Umbilical cord (tissue), 2 donors: ENCODE results near the gene PIKFYVE. TPM values are rescaled to one million over a fixed set of nuclear protein-coding genes. Genes with fewer than 3 reads are reported as not detected.
"Not testable (repeated sequence)": the region's sequence is repeated elsewhere in the genome, so short reads cannot be mapped to it uniquely, and the experiment has no call there.

Experiments
- DNase-seq: peaks from one replicate; pipeline ENCODE4 v3.0.0-alpha.2; 2015; ENCODE audit warnings: low spot score
- total RNA-seq: library from RNA; depleted of rRNA; stranded (reverse); fragments of >200 nt; gene quantifications from one replicate; pipeline ENCODE4 v1.2.3, GENCODE V29; 2014; ENCODE audit warnings: low replicate concordance; ENCODE audit not compliant: insufficient read depth

The PIKFYVE gene, protein sequence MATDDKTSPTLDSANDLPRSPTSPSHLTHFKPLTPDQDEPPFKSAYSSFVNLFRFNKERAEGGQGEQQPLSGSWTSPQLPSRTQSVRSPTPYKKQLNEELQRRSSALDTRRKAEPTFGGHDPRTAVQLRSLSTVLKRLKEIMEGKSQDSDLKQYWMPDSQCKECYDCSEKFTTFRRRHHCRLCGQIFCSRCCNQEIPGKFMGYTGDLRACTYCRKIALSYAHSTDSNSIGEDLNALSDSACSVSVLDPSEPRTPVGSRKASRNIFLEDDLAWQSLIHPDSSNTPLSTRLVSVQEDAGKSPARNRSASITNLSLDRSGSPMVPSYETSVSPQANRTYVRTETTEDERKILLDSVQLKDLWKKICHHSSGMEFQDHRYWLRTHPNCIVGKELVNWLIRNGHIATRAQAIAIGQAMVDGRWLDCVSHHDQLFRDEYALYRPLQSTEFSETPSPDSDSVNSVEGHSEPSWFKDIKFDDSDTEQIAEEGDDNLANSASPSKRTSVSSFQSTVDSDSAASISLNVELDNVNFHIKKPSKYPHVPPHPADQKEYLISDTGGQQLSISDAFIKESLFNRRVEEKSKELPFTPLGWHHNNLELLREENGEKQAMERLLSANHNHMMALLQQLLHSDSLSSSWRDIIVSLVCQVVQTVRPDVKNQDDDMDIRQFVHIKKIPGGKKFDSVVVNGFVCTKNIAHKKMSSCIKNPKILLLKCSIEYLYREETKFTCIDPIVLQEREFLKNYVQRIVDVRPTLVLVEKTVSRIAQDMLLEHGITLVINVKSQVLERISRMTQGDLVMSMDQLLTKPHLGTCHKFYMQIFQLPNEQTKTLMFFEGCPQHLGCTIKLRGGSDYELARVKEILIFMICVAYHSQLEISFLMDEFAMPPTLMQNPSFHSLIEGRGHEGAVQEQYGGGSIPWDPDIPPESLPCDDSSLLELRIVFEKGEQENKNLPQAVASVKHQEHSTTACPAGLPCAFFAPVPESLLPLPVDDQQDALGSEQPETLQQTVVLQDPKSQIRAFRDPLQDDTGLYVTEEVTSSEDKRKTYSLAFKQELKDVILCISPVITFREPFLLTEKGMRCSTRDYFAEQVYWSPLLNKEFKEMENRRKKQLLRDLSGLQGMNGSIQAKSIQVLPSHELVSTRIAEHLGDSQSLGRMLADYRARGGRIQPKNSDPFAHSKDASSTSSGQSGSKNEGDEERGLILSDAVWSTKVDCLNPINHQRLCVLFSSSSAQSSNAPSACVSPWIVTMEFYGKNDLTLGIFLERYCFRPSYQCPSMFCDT (N-terminal part only)
- total RNA-seq = 29.6 TPM

DNA sequence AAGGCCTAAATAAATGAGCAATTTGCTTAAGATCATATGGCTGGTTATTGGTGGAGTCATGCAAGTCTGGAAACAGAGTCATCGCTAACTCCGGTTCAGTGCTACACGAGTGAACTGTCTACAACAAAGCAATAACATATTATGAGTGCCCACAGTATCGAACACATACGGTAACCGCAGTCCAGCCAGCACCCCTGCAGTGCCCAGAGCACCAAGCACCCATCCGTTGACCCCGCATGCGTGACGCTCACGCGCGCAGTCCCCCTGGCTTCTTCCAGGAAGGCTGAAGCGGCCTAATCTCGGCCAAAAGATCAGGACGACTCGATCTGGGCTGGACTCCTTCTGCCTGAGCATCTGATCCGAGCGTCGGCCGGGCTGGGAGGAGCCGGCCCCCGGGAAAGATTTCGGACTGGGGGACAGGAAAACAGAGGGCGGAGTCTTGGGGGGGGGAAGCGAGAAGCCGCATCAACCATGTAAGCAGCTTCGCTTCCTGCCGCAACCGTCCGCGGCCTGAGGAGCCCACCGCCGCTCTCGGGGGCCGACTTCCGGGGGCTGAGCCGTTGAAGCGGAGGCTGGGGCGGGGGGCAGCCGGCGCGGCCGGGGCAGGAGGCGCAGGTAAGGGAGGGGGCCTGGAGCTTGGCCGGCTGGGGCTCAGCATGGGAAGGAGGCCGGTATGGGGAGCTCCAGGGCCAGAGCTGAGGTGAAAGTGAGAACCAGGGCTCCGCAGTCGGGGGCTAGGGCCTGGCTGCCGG, at the start of gene PIKFYVE:
TSS of gene PIKFYVE (plus strand) at position 455 of the 752 bp plus-strand sequence. CDS start 5,265 bp downstream, outside the sequence.
- DNase-seq = peak; percentile 99

DNA sequence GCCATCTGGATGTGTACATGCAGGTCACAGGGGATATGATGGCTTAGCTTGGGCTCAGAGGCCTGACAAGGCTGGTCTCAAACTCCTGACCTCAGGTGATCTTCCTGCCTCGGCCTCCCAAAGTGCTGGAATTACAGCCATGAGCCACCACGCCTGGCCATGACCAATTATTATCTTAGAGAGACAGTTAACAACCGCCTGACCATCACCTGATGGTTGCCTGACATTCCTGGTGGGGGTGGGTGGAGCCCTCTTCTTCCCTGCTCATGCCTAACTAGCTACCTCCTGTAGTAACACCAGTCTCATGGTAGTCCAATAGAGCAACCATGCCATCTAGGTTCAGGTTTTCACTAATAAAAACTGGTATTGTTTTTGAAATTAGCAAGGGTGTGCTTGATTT, 44.2 kb upstream of the PIKFYVE start:
- DNase-seq = not testable (repeated sequence)

DNA sequence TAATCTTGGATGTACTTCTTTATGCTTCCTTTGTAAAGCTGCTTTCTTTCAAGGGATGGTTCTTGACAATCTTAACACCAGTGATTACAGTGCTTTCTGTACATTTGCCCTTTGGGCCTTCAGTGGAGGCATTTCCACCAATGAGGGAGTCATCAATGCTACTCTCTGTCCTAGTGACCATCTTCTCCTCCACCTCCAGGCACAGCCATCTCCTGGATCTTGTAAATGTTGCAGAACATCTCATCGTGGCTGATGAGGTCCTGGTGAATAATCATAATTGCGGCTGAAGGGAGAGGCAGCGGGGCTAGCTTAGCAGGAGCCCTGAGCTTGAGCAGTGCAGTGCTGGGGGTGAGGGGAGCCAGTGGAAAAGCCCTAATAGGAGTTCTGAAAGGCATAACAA, 43.7 kb upstream of the PIKFYVE start:
- peak; percentile 28 for DNase-seq

DNA sequence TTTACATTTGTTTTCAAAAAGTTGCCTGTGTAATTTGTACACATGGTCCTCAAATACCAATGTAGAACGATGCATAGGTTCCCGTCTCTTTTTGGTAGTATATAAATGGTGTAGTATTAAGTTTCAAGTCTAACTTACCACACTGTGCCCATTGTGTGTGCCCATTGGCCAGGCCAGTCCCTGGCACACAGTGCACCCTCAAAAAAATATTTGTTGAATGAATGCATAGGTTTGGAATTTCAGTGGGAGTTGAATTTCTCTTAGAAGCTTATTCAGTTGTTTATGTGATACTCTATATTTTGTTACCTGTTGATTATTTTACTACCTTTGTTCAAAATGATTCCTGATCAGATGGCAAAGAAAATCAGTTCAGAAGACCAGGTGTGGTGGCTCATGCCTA, 41.3 kb upstream of the PIKFYVE start:
- DNase-seq = no peak

DNA sequence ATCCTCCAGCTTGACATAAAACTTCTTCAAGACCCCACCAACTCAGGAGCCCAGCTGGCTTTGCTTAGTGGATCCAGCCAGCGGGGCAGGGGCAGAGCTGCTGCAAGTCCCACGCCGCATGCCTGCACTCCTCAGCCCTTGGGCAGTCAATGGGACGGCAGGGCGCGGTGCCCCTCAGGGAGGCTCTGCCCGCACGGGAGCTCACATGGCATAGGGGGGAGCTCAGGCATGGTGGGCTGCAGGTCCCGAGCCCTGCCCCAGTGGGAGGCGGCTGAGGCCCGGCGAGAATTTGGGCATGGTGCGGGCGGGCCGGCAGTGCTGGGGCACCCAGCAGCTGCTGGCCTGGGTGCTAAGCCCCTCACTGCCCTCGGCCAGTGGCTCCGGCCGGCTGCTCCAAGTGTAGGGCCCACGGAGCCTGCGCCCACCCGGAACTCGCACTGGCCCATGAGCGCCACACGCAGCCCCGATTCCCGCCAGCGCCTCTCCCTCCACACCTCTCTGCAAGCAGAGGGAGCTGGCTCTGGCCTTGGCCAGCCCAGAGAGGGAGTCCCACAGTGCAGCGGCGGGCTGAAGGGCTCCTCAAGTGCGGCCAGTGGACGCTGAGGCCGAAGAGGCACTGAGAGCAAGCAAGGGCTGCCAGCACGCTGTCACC, 38.3 kb upstream of the PIKFYVE start:
- no peak for DNase-seq

DNA sequence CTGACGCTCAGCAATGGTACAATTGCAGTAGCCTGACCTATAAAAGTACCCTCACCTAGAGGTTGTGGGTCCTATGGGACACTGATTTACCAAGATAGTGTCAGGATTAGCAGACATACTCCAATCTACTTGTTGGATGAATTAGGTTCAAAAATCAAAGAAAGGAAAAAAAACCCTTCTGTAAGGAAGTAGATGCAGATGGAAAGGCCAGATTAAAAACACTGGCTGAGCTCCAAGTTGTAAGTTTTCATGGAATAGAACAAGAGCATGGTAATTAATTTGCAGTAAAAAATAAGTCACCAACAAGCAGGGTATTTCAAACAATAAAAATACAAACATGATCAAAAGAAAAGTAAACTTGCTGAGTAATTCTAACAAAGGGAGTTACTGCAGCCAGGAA, 37.6 kb upstream of the PIKFYVE start:
- DNase-seq = no peak

DNA sequence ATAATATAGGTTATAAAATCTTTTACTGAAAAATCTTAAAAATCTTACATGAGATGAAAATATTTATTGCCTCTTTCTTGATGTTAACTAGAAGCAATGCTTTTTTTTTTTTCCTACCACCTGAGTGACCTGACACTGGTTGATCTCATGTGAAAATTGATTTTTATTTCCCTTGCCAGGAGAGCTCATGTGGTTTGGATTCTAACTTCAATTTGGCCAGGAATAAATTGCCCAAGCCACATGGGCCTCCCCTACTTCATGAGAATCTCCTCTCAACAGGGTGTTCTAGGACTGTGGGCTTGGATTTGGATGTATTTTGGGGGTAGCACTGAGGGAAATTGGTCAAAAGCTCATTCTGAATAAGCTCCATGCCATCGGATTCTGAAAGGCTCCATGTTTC, 31.3 kb upstream of the PIKFYVE start:
- DNase-seq = no peak

DNA sequence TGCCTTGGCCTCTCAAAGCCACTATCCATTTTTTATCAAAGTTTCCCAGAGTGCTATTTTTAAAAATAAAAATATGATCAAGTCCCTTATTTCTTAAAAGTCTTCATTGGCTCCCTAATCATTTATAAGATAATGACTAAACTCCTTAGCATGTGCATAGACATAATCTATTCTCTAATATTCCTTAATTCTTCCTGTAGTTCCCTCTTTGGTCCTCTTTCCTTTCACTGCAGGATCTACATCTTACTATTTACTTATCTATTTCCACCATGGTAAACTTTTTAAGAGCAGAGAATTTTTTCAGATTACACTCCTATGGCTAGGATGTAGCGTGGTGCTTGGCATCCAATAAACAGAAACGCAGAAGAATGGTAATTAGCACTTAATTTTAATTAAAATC, 30.2 kb upstream of the PIKFYVE start:
- no peak for DNase-seq

DNA sequence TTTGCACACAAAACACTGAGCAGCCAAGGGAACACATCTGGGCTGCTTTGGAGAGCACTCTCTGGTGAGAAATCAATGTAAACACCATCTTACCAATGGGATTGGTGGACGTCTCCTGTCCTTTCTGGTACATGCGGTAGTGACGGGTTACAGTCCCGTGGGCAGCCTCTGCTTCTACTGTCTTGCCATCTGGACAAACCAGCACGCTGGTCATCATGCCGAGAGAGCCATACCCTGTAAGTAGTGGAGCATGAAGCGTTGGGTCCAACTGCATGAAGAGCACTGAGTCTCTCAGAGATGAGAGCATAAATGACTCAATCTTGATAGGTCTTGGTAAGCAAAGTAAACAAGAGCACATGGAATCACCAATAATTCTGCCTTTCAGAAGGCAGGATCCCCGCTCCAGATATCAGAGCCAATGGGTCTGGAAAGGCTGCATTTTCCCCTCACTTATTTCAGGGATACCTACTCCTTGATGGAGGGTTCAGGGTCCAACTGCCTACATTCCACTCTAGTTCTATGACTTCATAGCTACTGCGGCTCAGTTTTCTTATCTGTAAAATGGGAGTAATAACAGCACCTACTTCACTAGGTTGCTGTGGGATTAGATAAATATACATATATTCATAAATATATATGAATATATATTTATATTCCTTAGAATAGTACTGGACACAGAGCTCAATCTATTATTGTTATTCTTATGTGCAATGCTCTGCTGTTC, 26.1 kb upstream of the PIKFYVE start:
- no peak for DNase-seq

DNA sequence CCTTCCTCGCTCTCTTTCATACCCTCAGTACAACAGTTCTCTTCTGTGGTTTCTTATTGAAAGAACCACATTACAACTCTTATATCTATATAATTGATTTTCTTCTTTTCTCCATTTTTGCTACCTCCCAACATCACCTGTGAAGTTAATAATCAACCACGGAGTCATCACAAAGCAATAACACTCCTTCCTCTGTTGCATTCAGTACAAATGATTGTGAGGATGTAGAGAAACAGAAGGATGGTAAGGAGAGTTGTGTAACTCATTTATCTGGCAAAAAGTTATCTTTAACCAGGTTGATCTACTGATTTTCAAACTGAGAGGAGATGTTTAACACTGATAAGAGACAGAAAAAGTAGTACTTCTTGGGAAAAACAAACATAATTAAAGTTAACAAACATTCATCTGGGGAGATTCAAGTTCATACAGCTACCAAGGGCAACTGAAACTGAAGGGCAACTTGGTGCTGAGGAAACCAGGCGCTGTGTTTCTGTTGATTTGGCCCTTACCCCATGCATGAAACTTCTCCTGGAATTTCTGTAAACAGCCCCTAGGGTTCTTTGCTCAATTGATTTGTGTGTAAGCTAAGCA, 25.3 kb upstream of the PIKFYVE start:
- no peak for DNase-seq

DNA sequence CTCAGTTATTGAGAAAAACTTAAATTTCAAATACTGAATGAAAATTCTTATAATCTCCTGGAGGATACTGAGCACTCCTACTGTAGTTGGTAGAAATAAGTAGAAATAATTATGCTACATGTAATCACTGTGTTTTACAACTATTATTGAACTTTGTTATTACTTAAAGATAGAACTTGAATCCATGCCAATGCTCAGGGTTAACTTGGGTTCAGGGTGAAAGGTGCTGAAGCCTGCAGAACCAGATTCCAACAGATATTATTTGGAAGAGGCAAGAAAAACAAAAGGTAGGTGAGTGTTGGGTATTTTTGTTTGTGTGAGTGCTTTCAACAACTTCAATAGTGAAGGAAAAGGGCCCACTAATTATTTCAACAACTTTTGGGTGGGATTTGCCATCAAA, 21.6 kb upstream of the PIKFYVE start:
- DNase-seq = no peak

DNA sequence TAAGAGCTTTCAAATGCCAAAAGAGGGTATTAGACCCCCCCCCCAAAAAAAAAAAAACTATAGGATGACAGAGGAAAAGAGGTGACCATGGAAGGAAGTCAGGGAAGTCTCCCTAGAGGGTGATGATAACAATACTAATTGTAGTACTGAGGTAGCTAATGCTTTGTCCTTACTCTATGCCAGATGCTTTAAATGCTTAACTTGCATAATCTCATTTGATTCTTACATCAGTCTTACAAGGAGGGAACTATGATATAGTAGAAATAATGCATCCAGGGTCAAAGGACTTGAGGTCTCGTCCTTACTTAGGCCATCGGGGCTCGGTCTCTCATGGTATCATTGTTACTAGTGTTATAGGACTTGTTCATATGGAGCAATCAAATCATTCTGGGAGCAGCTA, 20.3 kb upstream of the PIKFYVE start:
- DNase-seq = no peak

DNA sequence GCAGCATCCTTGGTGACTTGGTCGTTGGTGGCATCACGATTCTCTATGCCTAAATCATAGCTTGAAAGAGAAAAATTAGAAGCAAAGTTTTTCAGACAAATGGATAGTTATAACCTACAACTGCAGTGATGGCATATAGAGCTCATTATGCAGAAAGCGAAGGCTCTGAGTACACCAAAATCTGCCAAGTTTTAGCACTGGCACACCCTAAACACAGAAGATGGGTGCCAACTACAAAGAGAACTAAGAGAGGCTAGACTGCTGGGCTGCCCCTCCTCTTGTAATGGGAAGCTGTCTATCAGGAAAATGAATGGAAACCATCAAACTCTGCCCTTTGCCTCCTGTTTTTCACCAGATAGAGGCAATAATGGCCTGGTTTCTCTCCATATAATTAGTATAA, 17.5 kb upstream of the PIKFYVE start:
- no peak for DNase-seq

DNA sequence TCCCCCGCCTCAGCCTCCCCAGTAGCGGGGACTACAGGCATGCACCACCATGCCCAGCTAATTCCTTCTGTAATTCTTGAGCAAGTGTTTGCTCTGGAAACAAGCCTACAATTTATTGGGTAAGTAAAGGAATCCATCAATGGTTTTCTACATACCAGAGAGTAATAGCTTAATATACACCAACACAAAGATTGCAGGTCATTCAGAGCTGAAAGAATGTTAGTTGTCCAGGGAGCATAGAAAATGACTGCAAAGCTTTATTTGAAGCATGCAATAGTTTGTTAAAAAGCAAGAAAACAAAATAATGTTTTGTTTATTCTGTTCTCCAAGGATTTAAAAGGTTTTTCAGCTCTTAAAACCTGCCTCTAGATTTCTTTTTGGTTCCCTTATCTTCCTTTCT, 16.8 kb upstream of the PIKFYVE start:
- DNase-seq = no peak

DNA sequence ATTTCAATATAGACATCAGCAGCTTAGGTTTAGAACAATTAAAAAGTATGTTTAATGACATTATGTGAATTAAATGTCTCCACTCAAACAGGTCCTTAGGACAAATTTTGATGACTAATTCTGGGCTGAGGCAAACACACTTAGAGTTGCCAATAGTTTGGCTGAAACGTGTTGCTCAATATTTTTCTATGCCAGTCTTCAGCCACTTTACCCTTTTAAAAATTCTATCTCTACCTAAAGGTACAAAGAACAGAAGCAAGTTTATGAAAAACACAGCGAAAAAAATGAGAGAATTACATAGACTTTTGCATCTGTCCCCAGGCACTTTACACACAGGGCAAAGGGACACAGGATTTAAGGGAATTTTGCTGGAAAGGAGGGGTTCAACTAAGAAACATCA, 15.7 kb upstream of the PIKFYVE start:
- no peak for DNase-seq

DNA sequence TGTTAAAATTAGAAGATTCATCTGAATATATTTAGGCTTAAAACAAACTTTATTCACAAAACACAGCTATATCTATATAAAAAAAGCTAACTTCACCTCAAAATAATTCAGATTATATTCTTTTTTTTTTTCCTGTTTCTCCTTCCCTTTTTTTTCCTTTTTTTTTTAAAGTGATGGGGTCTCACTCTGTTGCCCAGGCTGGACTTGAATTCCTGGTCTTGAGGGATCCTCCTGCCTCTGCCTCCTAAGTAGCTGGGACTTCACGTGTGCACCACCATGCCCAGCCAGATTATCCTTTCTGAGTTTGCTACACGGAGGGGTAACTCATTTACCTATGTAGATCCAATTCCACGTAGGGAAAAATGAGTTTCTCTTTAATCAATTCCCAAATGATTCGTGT, 15.0 kb upstream of the PIKFYVE start:
- no peak for DNase-seq

DNA sequence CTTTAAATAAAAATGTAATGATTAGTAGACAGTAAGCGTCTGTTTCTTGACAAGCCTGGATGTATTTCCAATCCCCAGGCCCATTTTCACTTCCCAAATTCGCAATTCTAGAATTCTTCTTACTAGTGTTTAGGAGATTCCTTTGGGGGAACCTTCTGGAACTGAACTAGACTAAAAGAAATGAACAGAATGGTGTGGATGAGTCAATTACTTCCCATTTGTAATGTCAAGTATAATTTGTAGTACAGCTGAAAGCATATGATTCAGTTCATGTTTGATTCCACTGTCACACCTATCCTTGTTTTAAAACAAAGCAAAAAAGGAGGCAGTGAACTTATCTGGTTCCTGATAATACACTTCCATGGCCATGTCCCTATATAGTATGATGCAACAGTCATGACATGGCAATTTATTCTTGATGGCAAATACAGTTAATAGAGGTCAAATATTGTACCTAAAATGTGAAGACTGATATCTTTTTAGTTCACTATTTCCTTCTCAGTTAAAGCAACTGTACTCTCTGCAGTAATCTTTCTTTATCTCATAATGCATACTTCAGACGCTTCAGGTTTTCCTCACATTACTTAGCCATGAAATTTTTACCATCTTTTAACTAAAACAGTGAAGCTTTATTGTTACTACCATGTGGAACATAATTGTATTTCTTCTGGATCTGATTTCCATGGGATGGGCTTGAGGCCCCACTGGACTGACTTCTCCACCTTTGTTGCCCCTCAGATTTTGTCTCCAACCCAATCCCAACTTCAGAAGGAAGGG, 13.2 kb upstream of the PIKFYVE start:
- peak; percentile 14 for DNase-seq

DNA sequence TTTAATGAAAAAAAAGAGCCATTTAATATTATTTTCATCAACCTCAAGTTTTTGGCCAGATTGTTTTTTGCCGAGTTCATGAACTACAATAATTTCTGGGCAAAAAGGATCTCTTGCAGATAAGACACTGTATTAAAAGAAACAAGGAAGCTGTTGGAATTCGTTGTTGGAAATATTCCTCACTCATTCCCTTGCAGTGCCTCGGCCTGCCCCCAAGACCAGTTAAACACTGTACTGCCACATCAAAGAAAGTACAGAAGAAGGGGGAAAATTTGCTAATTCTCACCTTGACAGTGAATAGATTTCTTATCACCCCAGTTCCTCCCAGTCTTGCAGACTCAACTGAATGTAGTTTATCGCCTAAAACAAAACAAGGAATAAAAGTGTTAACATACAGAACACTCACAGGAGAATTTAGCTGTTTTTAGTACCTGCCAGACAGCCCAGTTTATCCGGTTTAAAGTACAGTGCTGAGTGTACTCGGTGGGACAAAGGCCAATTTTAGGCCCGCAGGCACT, 12.4 kb upstream of the PIKFYVE start:
- DNase-seq = peak; percentile 45
